ENCODE results near the gene ASB10. TPM values are rescaled to one million over a fixed set of nuclear protein-coding genes. Genes with fewer than 3 reads are reported as not detected.

ASB10 gene
- total RNA-seq, 1 experiment from 2014 or later = not detected

- DNase-seq (ENCODE audit: low spot score) = no peak
- H3K27me3 Mint-ChIP-seq (ENCODE audit: low read depth) = peaks cover 19% of the 10 kb centered on the region
- H3K9me3 Mint-ChIP-seq = no peaks in the 10 kb centered on the region
- no peak overlapping the region for H3K4me3 Mint-ChIP-seq
- no peak overlapping the region for H3K27ac Mint-ChIP-seq
- TF ChIP-seq, protein P1, sequence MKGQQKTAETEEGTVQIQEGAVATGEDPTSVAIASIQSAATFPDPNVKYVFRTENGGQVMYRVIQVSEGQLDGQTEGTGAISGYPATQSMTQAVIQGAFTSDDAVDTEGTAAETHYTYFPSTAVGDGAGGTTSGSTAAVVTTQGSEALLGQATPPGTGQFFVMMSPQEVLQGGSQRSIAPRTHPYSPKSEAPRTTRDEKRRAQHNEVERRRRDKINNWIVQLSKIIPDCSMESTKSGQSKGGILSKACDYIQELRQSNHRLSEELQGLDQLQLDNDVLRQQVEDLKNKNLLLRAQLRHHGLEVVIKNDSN (CRISPR knock-in tag; IDR thresholded peaks at IDR 0.05) = peak; percentile 47; the same call in 1 of the 2 replicates
- TF ChIP-seq, protein P2, sequence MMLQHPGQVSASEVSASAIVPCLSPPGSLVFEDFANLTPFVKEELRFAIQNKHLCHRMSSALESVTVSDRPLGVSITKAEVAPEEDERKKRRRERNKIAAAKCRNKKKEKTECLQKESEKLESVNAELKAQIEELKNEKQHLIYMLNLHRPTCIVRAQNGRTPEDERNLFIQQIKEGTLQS (CRISPR knock-in tag; conservative IDR thresholded peaks at IDR 0.05) = no peak
- TF ChIP-seq SMAD4 (CRISPR knock-in tag; IDR thresholded peaks at IDR 0.05) (no peak), SMAD3 (CRISPR knock-in tag; IDR thresholded peaks at IDR 0.05; ENCODE audit: borderline replicate concordance) (no peak)
- no peaks in the 10 kb centered on the region for H3K36me3 Mint-ChIP-seq
- H3K4me1 Mint-ChIP-seq = 0 out of 2 replicates have a peak, but pooled peaks cover 3% of the 10 kb centered on the region
- CTCF ChIA-PET = interaction anchor here (1.1 to 3.1 kb wide), 6 partner anchors 10 to 144 kb away, joined by 3 to 20 read pairs (median 8); partner anchors contain the start of gene GBX1
- POLR2A ChIA-PET = interaction anchor here (1.4 kb wide), 1 partner anchor 9 kb away, joined by 6 read pairs; no protein-coding TSS in a partner anchor
- ATAC-seq = peak; percentile 67
Measured at GRCh38 chr7:151157645-151158329, 29.3 kb downstream of the ASB10 start.

DNA sequence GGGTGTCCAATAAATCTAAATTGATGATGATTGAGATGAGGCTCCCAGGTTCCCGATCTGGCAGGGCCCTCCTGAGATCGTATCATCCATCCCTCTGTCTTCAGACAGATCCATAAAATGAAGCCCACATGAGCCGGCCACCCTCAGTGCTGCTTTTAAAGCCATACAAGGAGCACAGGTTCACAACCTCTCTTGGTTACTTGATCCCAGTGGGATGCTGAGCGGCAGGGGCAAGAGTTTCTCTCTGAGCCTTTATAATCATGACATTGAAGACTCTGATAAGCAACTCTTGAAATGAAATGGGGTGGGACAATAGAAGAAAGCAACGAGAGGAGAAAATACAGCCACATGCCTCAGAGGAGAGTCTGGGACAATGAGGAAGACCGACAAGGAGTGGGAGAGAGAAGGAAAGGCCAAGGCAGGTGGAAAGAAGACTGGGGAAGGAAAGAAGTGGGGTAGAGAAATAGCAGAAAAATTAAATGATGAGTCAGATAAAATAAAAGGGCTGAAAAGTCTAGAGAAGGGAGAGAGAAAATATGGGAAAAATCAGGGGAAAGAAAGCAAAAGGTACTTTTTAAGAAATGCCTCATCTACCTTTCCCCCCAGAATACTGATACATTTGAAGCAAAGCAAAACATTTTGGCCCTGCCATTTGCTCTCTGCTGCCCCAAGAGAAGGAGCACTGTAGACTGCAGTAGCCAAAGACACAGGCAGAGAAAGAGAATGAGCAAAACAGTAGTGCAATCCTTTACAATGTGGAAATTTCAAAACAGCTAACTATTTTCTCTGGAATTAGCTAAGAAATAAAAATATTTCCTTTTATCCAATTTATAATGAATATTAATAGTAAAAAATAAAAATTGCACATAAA, 34.2 kb downstream of the ASB10 start:
- no peak for DNase-seq (ENCODE audit: low spot score)
- Mint-ChIP-seq H3K4me1 (peaks cover 16% of the 10 kb centered on the region), H3K27me3 (ENCODE audit: low read depth) (peaks cover 26% of the 10 kb centered on the region), H3K27ac (no peak overlapping the region), H3K9me3 (no peaks in the 10 kb centered on the region), H3K36me3 (no peaks in the 10 kb centered on the region), H3K4me3 (no peak overlapping the region)
- TF ChIP-seq HMGA2 (CRISPR knock-in tag; IDR thresholded peaks at IDR 0.05) (no peak), JAZF1 (CRISPR knock-in tag; IDR thresholded peaks at IDR 0.05) (no peak), ETV6 (CRISPR knock-in tag; IDR thresholded peaks at IDR 0.05) (no peak), CREB1 (CRISPR knock-in tag; IDR thresholded peaks at IDR 0.05) (no peak), CREM (CRISPR knock-in tag; IDR thresholded peaks at IDR 0.05) (no peak), PREB (CRISPR knock-in tag; IDR thresholded peaks at IDR 0.05; ENCODE audit: borderline replicate concordance) (no peak), ZNF121 (CRISPR knock-in tag; IDR thresholded peaks at IDR 0.05) (no peak), GABPB1 (CRISPR knock-in tag; IDR thresholded peaks at IDR 0.05) (no peak), MLX (CRISPR knock-in tag; IDR thresholded peaks at IDR 0.05) (no peak), FOXJ3 (CRISPR knock-in tag; IDR thresholded peaks at IDR 0.05; ENCODE audit: borderline replicate concordance) (no peak), FOXK1 (CRISPR knock-in tag; IDR thresholded peaks at IDR 0.05) (no peak), JUN (CRISPR knock-in tag; IDR thresholded peaks at IDR 0.05) (no peak), TCF7 (CRISPR knock-in tag; IDR thresholded peaks at IDR 0.05; ENCODE audit: low read depth) (no peak)
- TF ChIP-seq, protein P1 (CRISPR knock-in tag; IDR thresholded peaks at IDR 0.05) = no peak
- TF ChIP-seq, protein P3, sequence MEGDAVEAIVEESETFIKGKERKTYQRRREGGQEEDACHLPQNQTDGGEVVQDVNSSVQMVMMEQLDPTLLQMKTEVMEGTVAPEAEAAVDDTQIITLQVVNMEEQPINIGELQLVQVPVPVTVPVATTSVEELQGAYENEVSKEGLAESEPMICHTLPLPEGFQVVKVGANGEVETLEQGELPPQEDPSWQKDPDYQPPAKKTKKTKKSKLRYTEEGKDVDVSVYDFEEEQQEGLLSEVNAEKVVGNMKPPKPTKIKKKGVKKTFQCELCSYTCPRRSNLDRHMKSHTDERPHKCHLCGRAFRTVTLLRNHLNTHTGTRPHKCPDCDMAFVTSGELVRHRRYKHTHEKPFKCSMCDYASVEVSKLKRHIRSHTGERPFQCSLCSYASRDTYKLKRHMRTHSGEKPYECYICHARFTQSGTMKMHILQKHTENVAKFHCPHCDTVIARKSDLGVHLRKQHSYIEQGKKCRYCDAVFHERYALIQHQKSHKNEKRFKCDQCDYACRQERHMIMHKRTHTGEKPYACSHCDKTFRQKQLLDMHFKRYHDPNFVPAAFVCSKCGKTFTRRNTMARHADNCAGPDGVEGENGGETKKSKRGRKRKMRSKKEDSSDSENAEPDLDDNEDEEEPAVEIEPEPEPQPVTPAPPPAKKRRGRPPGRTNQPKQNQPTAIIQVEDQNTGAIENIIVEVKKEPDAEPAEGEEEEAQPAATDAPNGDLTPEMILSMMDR (IDR thresholded peaks at IDR 0.05) = no peak
- TF ChIP-seq, protein P4, sequence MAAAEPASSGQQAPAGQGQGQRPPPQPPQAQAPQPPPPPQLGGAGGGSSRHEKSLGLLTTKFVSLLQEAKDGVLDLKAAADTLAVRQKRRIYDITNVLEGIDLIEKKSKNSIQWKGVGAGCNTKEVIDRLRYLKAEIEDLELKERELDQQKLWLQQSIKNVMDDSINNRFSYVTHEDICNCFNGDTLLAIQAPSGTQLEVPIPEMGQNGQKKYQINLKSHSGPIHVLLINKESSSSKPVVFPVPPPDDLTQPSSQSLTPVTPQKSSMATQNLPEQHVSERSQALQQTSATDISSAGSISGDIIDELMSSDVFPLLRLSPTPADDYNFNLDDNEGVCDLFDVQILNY (CRISPR knock-in tag; IDR thresholded peaks at IDR 0.05) = no peak
- TF ChIP-seq, protein P5, sequence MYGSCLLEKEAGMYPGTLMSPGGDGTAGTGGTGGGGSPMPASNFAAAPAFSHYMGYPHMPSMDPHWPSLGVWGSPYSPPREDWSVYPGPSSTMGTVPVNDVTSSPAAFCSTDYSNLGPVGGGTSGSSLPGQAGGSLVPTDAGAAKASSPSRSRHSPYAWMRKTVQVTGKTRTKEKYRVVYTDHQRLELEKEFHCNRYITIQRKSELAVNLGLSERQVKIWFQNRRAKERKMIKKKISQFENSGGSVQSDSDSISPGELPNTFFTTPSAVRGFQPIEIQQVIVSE (CRISPR knock-in tag; IDR thresholded peaks at IDR 0.05; ENCODE audit: borderline replicate concordance) = no peak
- POLR2A ChIA-PET = no interaction called here
- ATAC-seq = 0 out of 2 replicates have a peak, but pooled peaks have one; percentile 27
- CTCF ChIA-PET = interaction anchor here (1.0 kb wide), 1 partner anchor 15 kb away, joined by 4 read pairs; no protein-coding TSS in a partner anchor
